GM23338 (cell line): ENCODE measurements around the gene SLTM. TPM values are rescaled to one million over a fixed set of nuclear protein-coding genes. Genes with fewer than 3 reads are reported as not detected.

Source experiments
- ATAC-seq: fragments of 200-7000 bp; cut with Tn5 transposase; 3 replicates; pipeline ENCODE4 v1.9.1; 2020
- DNase-seq: peaks from one replicate; pipeline ENCODE4 v3.0.0-alpha.2; 2015; ENCODE audit warnings: low spot score
- H2AFZ ChIP-seq: fragments of 200-600 bp; sonication (generic); 2 replicates; pipeline ENCODE4 v1.8.0; 2016; ENCODE audit warnings: antibody characterized with exemption, mild to moderate bottlenecking, moderate library complexity
- H3F3A ChIP-seq: fragments of 200-600 bp; sonication (generic); replicated peaks from 2 replicates; pipeline ENCODE4 v1.8.0; 2017; ENCODE audit warnings: antibody characterized with exemption, mixed run types, low read depth
- H3K27ac ChIP-seq: fragments of 200-600 bp; sonication (generic); 2 replicates; pipeline ENCODE4 v1.6.1; 2016; ENCODE audit warnings: low read depth
- H3K27me3 ChIP-seq: fragments of 200-600 bp; sonication (generic); 2 replicates; pipeline ENCODE4 v1.8.0; 2016; ENCODE audit warnings: mild to moderate bottlenecking, mixed run types, moderate library complexity; ENCODE audit not compliant: insufficient read depth
- H3K36me3 ChIP-seq: fragments of 200-600 bp; sonication (generic); 2 replicates; pipeline ENCODE4 v1.8.0; 2016; ENCODE audit warnings: mild to moderate bottlenecking; ENCODE audit not compliant: insufficient read depth
- H3K4me1 ChIP-seq: fragments of 200-600 bp; sonication (generic); 2 replicates; pipeline ENCODE4 v1.8.0; 2016; ENCODE audit warnings: mild to moderate bottlenecking, moderate library complexity; ENCODE audit not compliant: insufficient read depth
- H3K4me2 ChIP-seq: fragments of 200-600 bp; sonication (generic); 2 replicates; pipeline ENCODE4 v1.7.1; 2017; ENCODE audit warnings: mixed run types
- H3K4me3 ChIP-seq: fragments of 200-600 bp; sonication (generic); 2 replicates; pipeline ENCODE4 v1.6.1; 2016; ENCODE audit warnings: mixed run types
- H3K79me2 ChIP-seq: fragments of 200-600 bp; sonication (generic); replicated peaks from 2 replicates; pipeline ENCODE4 v1.8.0; 2017; ENCODE audit warnings: mild to moderate bottlenecking; ENCODE audit not compliant: insufficient read depth
- H3K9me2 ChIP-seq: fragments of 200-600 bp; sonication (generic); 2 replicates; pipeline ENCODE4 v1.8.0; 2017; ENCODE audit not compliant: insufficient read depth
- H4K20me1 ChIP-seq: fragments of 200-600 bp; sonication (generic); replicated peaks from 2 replicates; pipeline ENCODE4 v1.8.0; 2017; ENCODE audit warnings: mild to moderate bottlenecking; ENCODE audit not compliant: insufficient read depth
- H3K27ac Mint-ChIP-seq: 2 replicates; pipeline ENCODE4 v1.8.0; 2020; ENCODE audit warnings: inconsistent platforms, mild to moderate bottlenecking, moderate library complexity, mixed read lengths
- H3K27me3 Mint-ChIP-seq: 3 replicates; pipeline ENCODE4 v1.8.0; 2022; ENCODE audit warnings: low read depth, mild to moderate bottlenecking, moderate library complexity, mixed read lengths, inconsistent platforms; ENCODE audit not compliant: insufficient read depth, poor library complexity
- H3K36me3 Mint-ChIP-seq: 3 replicates; pipeline ENCODE4 v1.8.0; 2021; ENCODE audit warnings: low read depth, mild to moderate bottlenecking, inconsistent platforms, moderate library complexity, mixed read lengths
- H3K4me1 Mint-ChIP-seq: 3 replicates; pipeline ENCODE4 v1.8.0; 2020; ENCODE audit warnings: mild to moderate bottlenecking, inconsistent platforms, mixed read lengths
- H3K4me3 Mint-ChIP-seq: 3 replicates; pipeline ENCODE4 v1.8.0; 2021; ENCODE audit warnings: moderate library complexity, mild to moderate bottlenecking, inconsistent platforms, mixed read lengths
- H3K9me3 Mint-ChIP-seq: 3 replicates; pipeline ENCODE4 v1.8.0; 2020; ENCODE audit warnings: moderate library complexity, mild to moderate bottlenecking, inconsistent platforms, mixed read lengths
- CREB1 ChIP-seq: fragments of 250-450 bp; sonication (Bioruptor Pico); IDR thresholded peaks from 2 replicates; pipeline ENCODE4 v1.5.0; 2020; ENCODE audit warnings: low read depth, mild to moderate bottlenecking, moderate library complexity
- EZH2phosphoT487 ChIP-seq: fragments of 200-600 bp; sonication (generic); IDR thresholded peaks from one replicate; pipeline ENCODE4 v1.8.1; 2018; ENCODE audit warnings: antibody characterized with exemption; ENCODE audit not compliant: unreplicated experiment
- JUNB ChIP-seq: IDR thresholded peaks from one replicate; pipeline ENCODE4 v1.6.1; 2016; ENCODE audit warnings: antibody characterized with exemption; ENCODE audit not compliant: unreplicated experiment
- POLR2AphosphoS5 ChIP-seq: IDR thresholded peaks from 2 replicates; pipeline ENCODE4 v1.6.1; 2016; ENCODE audit warnings: antibody characterized with exemption, low read depth
- STAT1 ChIP-seq: IDR thresholded peaks from one replicate; pipeline ENCODE4 v1.6.1; 2016; ENCODE audit warnings: antibody characterized with exemption; ENCODE audit not compliant: unreplicated experiment
- ZNF114 ChIP-seq: fragments of 250-450 bp; sonication (Bioruptor Pico); IDR thresholded peaks from 2 replicates; pipeline ENCODE4 v1.5.0; 2020; ENCODE audit warnings: mild to moderate bottlenecking, moderate library complexity
- ZNF331 ChIP-seq: fragments of 250-450 bp; sonication (Bioruptor Pico); IDR thresholded peaks from 2 replicates; pipeline ENCODE4 v1.5.0; 2020; ENCODE audit warnings: low read depth, mild to moderate bottlenecking, moderate library complexity
- polyA plus RNA-seq: library from polyadenylated mRNA; unstranded; fragments of >200 nt; fragmentation: Nextera tagmentation; extraction: Ambion mirVana; gene quantifications from 2 replicates; pipeline ENCODE4 v1.2.1, GENCODE V29; 2016
- total RNA-seq: library from RNA; depleted of rRNA; stranded (reverse); fragments of >200 nt; shearing (Covaris generic); gene quantifications from 2 replicates; pipeline ENCODE4 v1.2.3, GENCODE V29; 2014
- TF ChIP-seq, protein P1 (sequence below), 2 experiments: fragments of 200-600 bp in 1 of 2; sonication (generic) in 1 of 2; conservative IDR thresholded peaks; 2 replicates each; pipeline versions ENCODE4 v1.5.1 to v1.6.1; 2016 to 2017; ENCODE audit warnings: antibody characterized with exemption in 2 of 2, low read depth in 2 of 2, mild to moderate bottlenecking in 2 of 2, moderate library complexity in 1 of 2
- TF ChIP-seq, protein P2 (sequence below): IDR thresholded peaks from one replicate; pipeline ENCODE4 v1.6.1; 2018; ENCODE audit warnings: antibody characterized with exemption; ENCODE audit not compliant: unreplicated experiment
- TF ChIP-seq, protein P3 (sequence below): IDR thresholded peaks from 2 replicates; pipeline ENCODE4 v1.6.1; 2016; ENCODE audit warnings: antibody characterized with exemption

SLTM gene
- total and polyA plus RNA-seq, 2 experiments from 2014 or later: 210 to 476 TPM

DNA sequence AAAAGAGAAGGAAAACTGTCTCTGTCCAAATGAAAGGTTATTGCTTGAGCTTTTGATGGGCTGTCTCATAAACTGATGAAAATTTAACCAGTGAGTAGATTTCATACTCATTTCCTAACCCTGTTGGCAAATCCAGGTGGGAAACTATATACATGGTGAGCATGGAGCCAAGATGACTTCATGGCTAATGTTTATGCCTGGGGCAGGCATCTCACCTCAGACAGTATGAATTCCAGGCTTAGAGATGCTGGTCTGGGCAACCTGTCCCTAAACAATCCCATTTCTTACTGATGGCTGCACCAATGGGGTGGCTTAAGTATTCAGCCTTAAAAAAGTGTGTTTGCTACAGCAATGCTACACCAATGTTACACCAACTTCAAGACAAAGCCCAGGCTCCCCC is 58.1 kb downstream of the SLTM start:
- ATAC-seq (peak; percentile 30), DNase-seq (no peak)
- no peak overlapping the region for H2AFZ ChIP-seq
- peaks cover 4% of the 10 kb centered on the region for H3K27me3 Mint-ChIP-seq
- H3K9me3 Mint-ChIP-seq: no peaks in the 10 kb centered on the region
- H3K36me3 ChIP-seq: peaks cover 22% of the 10 kb centered on the region
- no peak overlapping the region for H3K4me3 Mint-ChIP-seq
- H3K9me2 ChIP-seq: no peaks in the 10 kb centered on the region
- H3K27me3 ChIP-seq: no peaks in the 10 kb centered on the region
- no peak overlapping the region for H3K4me3 ChIP-seq
- H4K20me1 ChIP-seq: peaks cover 8% of the 10 kb centered on the region; the same call in 1 of the 2 replicates
- no peaks in the 10 kb centered on the region for H3K79me2 ChIP-seq
- H3K4me1 ChIP-seq: no peaks in the 10 kb centered on the region
- H3K4me1 Mint-ChIP-seq: no peaks in the 10 kb centered on the region; the same call in 2 of the 3 replicates
- no peak overlapping the region for H3K27ac ChIP-seq
- TF ChIP-seq JUNB (no peak), ZNF114 (CRISPR knock-in tag) (no peak), STAT1 (no peak), EZH2phosphoT487 (no peak), POLR2AphosphoS5 (no peak), CREB1 (CRISPR knock-in tag) (no peak), ZNF331 (CRISPR knock-in tag) (no peak)
- TF ChIP-seq, protein P1, sequence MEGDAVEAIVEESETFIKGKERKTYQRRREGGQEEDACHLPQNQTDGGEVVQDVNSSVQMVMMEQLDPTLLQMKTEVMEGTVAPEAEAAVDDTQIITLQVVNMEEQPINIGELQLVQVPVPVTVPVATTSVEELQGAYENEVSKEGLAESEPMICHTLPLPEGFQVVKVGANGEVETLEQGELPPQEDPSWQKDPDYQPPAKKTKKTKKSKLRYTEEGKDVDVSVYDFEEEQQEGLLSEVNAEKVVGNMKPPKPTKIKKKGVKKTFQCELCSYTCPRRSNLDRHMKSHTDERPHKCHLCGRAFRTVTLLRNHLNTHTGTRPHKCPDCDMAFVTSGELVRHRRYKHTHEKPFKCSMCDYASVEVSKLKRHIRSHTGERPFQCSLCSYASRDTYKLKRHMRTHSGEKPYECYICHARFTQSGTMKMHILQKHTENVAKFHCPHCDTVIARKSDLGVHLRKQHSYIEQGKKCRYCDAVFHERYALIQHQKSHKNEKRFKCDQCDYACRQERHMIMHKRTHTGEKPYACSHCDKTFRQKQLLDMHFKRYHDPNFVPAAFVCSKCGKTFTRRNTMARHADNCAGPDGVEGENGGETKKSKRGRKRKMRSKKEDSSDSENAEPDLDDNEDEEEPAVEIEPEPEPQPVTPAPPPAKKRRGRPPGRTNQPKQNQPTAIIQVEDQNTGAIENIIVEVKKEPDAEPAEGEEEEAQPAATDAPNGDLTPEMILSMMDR (conservative IDR thresholded peaks at IDR 0.05; ENCODE audit: low read depth in 2 of 2): no peak
- TF ChIP-seq, protein P2, sequence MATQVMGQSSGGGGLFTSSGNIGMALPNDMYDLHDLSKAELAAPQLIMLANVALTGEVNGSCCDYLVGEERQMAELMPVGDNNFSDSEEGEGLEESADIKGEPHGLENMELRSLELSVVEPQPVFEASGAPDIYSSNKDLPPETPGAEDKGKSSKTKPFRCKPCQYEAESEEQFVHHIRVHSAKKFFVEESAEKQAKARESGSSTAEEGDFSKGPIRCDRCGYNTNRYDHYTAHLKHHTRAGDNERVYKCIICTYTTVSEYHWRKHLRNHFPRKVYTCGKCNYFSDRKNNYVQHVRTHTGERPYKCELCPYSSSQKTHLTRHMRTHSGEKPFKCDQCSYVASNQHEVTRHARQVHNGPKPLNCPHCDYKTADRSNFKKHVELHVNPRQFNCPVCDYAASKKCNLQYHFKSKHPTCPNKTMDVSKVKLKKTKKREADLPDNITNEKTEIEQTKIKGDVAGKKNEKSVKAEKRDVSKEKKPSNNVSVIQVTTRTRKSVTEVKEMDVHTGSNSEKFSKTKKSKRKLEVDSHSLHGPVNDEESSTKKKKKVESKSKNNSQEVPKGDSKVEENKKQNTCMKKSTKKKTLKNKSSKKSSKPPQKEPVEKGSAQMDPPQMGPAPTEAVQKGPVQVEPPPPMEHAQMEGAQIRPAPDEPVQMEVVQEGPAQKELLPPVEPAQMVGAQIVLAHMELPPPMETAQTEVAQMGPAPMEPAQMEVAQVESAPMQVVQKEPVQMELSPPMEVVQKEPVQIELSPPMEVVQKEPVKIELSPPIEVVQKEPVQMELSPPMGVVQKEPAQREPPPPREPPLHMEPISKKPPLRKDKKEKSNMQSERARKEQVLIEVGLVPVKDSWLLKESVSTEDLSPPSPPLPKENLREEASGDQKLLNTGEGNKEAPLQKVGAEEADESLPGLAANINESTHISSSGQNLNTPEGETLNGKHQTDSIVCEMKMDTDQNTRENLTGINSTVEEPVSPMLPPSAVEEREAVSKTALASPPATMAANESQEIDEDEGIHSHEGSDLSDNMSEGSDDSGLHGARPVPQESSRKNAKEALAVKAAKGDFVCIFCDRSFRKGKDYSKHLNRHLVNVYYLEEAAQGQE: no peak
- TF ChIP-seq, protein P3, sequence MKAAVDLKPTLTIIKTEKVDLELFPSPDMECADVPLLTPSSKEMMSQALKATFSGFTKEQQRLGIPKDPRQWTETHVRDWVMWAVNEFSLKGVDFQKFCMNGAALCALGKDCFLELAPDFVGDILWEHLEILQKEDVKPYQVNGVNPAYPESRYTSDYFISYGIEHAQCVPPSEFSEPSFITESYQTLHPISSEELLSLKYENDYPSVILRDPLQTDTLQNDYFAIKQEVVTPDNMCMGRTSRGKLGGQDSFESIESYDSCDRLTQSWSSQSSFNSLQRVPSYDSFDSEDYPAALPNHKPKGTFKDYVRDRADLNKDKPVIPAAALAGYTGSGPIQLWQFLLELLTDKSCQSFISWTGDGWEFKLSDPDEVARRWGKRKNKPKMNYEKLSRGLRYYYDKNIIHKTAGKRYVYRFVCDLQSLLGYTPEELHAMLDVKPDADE: no peak
- peaks cover 37% of the 10 kb centered on the region for H3K36me3 Mint-ChIP-seq
- H3F3A ChIP-seq: peaks cover 28% of the 10 kb centered on the region
- no peak overlapping the region for H3K4me2 ChIP-seq
- no peak overlapping the region for H3K27ac Mint-ChIP-seq
